ENCODE measurements around the gene POPDC3.
"Not testable (repeated sequence)": the region's sequence is repeated elsewhere in the genome, so short reads cannot be mapped to it uniquely, and the experiment has no call there.

POPDC3 gene, protein sequence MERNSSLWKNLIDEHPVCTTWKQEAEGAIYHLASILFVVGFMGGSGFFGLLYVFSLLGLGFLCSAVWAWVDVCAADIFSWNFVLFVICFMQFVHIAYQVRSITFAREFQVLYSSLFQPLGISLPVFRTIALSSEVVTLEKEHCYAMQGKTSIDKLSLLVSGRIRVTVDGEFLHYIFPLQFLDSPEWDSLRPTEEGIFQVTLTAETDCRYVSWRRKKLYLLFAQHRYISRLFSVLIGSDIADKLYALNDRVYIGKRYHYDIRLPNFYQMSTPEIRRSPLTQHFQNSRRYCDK

DNA sequence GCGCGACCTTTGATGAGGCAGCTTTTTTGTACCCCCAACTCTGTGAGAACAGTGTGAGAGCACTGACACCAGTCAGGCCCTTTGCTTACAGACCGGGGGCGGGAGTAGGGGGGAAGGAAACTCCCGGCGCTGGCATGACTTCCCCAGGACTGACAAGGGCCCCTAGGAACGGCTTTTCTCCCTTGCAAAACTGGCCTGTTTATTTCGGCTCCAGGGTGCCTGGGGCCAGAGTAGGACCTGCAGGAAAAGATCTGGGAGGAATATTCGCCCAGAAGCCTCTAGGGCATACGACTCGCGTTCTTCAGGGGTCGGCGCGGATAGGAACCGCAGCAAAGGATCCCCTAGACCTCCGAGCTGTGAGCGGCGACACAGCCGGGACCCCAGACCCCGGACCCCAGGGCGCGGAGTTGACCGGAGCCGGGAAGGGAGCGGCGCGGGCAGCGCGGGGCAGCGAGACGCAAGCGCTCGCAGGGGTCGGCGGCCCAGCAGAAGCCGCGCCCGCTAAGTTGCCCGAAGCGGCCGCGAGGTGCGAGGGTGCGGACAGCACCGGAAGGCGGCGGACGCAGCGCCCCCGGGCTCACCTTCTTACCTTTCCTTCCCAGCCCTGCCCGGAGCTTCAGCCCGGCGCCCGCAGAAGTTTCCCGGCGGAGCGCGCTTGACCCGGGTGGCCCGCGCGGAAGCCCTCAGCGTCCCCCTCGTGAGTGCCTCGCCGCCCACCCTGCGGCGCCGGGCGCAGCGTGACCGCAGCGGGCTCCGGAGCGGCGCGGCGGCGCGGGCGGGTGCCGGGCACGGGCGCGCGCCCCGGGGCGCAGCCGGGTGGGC is at the start of gene POPDC3:
TSS of gene POPDC3 (minus strand) at position 771 of the 822 bp plus-strand sequence. CDS start 18,105 bp downstream, outside the sequence.
- no peak for DNase-seq (ENCODE audit: low read depth in 2 of 2)

DNA sequence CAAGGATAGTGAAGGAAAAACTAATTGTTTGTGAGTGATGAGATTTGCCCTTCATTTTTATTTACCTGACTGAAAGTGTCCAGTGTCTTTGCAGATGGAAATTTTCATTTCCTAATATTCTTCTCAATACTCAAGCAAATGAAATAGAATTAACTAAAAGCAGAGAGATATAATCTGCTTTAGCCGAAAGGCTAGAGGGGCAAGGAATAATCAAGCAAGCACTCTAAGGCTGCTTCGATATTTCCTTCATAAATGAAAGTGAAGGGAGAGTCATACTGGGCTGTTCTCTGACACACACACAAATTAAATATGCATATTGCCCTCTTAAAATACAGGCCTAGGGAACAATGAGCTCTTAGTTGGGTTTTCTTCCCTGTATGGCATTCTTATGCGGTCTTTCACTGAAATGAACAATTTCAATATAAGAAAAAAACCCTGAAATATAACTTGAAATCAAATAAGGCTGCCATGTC is 47.5 kb upstream of the POPDC3 start:
- DNase-seq (ENCODE audit: low read depth in 2 of 2) = no peak

DNA sequence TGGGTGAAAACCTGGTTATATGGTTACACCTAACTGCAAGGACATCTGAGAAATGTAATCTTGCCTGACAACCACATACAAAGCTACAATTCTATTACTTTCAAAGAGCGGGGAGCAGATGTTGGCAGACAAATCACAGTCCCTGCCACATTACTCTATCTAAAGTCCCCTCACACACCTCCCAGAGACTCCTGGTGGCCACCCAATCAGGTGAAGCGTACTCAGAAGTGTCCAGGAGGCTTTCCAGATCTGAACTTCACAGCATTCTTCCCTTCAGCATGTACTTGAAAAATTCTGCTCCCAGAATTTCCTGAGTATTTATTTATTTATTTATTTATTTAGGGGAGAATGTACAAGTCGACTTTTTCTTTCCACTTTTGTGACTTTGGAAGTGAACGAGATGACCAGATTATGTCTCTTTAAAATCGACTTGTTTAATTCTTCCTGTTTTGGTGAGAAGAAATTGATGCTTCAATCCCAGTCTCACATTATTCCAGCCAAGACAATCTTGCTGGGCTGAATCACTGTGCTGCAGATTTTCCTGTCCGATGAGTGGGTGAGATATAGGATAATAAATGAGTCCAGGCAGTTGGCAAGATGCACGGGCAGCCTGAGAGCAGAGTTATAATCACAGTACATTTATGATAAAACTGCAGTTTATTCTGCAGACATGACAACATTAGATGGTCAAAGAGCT is 46.9 kb upstream of the POPDC3 start:
- no peak for DNase-seq (ENCODE audit: low read depth in 2 of 2)

DNA sequence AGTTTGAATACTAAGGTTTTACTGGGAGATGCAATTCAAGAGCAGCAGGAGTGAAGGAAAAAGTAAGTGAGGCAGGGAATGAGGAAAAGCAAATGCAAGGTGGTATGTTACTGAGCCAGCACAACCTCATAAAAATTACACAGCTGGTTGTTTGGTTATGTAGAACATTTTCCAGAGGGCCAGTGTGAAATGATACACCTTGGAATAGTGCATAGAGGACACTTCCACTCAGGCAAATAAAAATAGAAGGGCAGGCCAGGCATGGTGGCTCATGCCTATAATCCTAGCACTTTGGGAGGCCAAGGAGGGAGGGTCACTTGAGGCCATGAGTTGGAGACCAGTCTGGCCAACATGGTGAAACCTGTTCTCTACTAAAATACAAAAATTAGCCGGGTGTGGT is 43.4 kb upstream of the POPDC3 start:
- no peak for DNase-seq (ENCODE audit: low read depth in 2 of 2)

DNA sequence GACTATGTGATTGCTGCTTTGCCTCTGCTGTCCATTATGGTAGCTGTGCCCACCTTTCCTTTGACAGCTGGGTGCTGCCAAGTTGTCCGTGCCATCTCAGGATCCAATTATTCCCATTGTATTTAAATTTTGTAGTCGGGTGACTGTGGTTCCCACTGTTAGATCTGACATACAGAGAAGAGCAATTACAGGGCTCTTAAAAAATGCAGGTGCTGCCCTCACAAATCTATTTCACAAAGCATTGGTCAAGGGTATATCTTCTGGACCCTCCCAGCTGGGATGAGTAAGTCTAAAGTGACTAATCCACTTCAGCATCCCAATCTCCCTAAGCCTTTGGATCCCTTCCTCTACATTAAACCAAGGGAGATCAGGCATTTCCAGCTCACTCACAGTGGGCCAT is 41.4 kb upstream of the POPDC3 start:
- not testable (repeated sequence) for DNase-seq (ENCODE audit: low read depth in 2 of 2)

DNA sequence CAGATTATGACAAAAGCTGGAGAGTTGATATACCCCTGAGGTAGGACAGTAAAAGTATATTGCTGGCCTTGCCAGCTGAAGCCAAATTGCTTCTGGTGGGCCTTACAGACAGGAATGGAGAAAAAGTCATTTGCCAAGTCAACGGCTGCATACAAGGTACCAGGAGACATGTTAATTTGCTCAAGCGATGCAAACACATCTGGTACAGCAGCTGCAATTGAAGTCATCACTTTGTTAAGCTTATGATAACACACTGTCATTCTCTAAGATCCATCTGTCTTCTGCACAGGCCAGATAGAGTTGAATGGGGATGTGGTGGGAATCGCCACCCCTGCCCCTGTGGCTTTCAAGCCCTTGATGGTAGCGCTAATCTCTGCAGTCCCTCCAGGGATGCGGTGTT is 40.4 kb upstream of the POPDC3 start:
- DNase-seq (ENCODE audit: low read depth in 2 of 2) = no peak

DNA sequence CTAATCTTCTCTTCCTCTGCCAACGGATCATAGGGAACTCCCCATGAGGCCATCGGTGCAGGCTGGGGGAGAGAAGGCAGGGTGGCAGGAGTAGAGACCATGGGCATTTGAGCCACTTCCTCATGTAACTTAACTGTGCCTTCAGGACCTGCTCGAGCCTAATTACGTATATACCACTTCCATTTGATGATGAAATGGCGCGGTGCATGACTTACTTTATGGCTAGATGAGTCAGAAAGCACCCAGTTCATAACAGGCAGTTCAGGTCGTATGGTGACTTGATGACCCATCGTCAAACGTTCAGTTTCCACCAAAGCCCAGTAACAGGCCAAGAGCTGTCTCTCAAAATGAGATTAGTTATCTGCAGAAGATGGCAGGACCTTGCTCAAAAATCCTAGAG is 39.4 kb upstream of the POPDC3 start:
- DNase-seq (ENCODE audit: low read depth in 2 of 2) = not testable (repeated sequence)

DNA sequence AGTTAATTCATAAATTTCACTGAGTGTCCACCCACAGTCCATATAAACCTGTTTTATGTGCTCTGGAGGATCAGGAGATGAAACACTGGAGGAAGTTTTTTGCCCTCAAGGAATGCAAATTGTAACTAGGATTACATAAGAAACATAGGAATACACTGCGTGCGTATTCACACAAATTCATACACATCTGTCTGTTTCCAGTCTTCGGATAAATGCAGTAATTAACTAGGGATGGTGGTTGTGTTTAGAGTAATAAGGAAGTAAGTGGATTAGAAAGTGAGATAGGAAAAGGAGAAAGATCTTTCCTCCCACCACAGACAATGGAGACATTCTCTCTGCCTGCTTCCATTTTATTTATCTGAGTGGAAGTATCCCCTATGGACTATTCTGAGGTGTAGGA is 35.7 kb upstream of the POPDC3 start:
- DNase-seq (ENCODE audit: low read depth in 2 of 2) = no peak

DNA sequence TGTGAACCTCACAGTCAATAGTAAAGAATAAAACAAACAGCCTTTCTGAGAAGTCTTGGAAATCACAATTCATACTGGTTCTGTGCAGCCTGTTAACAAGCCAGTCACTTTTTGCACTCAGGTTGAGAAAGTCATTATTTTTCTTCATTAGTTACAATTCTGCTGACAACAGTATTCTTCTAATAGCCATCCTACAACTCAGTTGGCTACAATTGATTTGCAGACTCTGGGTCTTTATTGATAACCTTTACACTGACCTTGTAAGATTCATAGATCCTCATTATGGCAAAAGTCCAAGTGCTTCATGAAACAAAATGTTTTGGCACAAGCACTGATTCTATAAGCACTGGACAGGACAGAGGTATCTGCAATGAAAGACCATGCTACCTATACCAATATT is 34.9 kb upstream of the POPDC3 start:
- DNase-seq (ENCODE audit: low read depth in 2 of 2) = no peak

DNA sequence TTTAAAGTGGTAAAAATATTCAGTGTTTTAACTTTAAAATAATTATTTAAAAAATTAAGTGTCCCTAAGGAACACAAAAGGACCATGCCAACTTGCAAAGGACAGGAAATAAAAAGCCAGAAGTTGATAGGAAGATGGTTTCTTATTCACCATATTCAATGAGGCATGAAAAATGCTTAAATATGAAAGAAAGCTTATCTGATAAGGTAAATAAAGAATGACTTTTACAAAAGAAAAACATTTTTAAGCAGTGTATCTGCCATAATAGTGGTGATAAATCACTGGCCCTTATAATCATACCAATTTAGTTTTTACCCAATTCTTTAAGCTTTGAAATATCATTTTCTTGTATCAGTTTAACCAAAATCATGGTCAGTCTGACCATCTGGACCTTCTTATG is 33.5 kb upstream of the POPDC3 start:
- DNase-seq (ENCODE audit: low read depth in 2 of 2) = no peak

DNA sequence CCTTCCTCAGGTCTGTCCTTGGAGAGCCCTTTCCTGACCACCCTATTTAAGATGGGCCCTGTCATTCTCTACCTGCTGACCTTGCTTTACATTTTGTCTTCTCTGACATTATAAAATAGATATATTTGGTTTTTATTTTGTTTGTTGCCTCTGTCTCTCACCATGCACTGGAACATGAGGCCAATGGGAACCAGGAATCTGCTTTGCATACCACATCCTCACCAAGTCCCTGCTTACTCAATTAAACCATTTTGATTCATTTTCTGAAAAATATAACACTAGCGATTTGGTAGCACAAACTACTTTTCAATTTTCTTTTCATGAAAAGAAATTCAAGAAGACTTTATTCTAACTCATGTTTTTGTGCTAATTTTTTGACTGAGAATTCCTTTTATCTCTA is 32.8 kb upstream of the POPDC3 start:
- DNase-seq (ENCODE audit: low read depth in 2 of 2) = no peak

DNA sequence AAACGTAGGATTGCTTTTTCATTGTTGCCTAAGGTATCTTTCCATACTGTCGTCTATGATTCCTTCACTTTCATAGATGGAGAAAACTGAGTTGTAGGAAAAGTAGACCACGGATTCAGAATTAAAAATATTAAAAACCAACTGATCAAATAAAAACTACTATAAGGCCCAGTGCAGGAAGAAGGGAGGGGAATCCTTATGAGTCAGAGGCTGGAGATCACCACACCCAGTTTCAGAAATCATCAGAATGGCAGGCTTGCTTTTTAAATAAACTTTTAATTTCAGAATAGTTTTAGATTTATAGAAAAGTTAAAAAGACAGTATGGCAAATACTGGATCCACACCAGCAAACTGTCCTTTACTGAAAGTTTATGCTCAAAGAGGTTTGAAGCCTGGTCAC is 32.0 kb upstream of the POPDC3 start:
- no peak for DNase-seq (ENCODE audit: low read depth in 2 of 2)

DNA sequence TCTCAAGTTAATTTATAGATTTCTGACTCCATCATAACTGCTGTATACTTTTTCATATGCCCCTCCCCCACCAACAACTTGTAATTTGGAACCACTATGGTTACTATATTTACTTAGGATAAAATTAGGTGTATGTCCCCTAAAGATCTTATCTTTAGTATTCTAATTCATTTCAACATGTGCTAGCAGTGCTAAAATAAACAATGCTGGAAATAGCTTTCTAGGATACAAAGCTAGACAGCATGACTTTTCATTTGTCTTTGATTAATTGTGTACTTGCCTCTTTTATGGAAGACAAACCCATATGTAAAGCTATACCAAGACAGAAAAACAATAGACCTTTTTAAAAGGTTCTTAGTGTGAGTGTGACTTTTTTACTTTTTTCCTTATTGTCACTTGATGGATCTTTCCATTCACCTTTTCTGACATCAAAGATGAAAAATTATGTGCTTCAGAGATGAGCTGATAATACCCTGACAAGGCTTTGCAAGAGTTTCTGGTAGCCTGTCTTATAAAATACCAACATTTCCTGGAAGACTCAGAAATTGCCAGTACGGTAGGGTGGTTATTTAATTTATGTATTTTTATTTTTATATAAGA is 31.2 kb upstream of the POPDC3 start:
- DNase-seq (ENCODE audit: low read depth in 2 of 2) = no peak

DNA sequence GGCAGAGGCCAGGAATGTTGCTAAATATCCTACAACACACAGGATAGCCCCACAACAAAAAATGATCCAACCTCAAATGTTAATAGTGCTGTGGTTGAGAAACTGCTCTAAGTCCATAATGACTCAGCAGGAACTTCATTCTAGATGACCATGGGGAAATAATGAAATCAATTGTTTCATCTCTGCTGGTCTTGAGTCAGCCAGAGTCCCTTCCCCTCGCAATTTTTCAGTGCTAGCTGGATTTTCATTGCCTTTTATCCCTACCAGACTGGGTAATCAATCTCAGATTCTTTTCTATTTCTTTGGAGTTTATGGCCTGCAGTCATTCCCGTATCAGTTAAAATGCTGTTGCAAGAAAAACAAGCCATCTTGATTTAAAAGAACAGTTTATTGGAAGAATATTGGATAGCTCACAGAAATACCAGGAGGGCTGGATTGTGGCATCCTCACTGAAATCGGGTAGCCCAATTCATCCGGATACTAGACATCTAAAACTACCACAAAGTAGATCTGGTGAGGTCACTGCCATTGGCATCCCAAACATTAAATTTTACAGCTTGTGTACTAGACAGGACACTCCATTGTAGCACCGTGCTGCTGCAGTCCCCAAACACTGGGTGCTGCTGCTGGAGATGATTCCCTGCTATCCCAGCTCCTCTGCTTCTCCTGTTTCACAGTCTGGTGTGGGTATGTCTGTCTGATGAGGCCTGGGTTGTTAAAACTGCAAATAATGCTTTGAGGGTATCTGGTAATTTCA is 30.3 kb upstream of the POPDC3 start:
- no peak for DNase-seq (ENCODE audit: low read depth in 2 of 2)

DNA sequence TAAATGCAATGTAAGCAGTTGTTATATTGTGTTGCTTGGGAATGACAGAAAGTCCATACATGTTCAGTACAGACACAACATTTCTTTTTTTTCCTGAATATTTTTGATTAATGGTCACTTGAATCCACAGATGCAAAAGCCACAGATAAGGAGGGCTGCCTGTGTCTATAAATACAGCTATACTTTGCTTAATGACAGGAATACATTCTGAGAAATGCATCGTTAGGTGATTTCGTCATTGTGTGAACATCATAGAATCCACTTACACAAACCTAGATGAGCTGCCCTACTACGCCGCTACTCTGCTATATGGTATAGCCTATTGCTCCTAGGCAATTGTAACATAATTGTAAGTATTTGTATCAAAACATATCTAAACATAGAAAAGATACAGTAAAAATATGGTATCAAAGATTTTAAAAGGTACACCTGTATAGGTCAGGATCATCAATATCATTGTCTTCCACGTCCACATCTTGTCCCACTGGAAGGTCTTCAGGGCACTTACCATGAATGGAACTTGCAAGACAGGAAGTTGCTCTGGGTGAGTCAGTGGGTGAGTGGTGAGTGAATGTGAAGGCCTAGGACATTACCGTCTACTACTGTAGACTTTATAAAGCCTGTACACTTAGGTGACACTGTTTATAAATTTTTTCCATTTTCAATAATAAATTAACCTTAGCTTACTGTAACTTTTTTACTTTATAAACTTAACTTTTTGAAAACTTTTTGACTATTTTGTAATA is 27.9 kb upstream of the POPDC3 start:
- no peak for DNase-seq (ENCODE audit: low read depth in 2 of 2)

DNA sequence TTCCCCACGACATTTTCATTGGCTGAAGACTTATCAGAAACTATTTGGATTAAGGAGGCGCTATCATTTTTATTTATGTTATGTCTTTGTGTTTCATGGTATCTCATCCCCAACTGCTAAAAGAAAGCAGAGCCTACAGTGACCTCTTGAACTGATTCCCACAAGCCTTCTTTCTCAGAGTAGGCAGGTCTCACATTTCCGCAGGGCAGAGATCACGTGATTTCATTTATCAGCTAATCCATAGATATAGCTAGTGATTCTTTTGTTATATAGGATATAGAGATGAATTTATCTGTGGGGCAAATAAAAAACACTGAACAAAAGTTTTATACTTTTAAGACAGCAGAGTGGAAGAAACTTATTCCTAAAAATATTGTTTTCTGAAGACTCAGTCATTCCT is 25.0 kb upstream of the POPDC3 start:
- DNase-seq (ENCODE audit: low read depth in 2 of 2) = no peak

DNA sequence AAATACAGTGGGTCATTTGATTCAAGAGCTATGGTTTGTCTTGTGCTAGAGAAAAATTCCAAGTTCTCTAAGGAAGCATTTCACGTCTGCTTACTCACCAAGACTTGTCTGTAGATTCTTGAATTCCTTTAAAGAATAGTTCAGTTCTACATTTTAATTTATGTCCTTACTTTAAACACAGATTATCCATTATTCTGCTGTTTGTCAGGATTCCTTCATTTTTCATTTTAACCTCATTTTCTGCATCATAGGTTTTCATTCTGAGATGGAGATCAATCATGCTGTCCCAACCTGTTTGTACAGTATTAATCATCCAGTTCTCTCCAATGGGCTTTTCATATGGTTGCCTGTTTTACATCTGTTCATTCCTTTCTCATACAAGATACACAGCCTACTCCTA is 24.5 kb upstream of the POPDC3 start:
- no peak for DNase-seq (ENCODE audit: low read depth in 2 of 2)

DNA sequence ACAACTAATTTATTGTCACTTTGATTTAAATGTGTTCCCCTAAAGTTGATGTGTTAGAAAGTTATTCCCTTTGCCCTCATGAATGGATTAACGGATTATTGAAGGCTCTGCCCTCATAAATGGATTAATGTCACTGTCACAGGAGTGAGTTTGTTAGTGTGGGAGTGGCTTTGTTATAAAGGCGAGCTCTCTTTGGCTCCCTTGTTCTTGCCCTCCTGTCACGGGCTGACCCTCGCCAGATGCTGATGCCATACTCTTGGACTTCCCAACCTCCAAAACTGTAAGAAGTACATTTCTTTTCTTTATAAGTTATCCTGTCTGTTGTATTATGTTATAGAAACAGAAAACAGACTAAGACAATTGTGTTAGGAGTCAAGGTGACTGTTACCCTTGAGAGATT is 22.7 kb upstream of the POPDC3 start:
- DNase-seq (ENCODE audit: low read depth in 2 of 2) = no peak

DNA sequence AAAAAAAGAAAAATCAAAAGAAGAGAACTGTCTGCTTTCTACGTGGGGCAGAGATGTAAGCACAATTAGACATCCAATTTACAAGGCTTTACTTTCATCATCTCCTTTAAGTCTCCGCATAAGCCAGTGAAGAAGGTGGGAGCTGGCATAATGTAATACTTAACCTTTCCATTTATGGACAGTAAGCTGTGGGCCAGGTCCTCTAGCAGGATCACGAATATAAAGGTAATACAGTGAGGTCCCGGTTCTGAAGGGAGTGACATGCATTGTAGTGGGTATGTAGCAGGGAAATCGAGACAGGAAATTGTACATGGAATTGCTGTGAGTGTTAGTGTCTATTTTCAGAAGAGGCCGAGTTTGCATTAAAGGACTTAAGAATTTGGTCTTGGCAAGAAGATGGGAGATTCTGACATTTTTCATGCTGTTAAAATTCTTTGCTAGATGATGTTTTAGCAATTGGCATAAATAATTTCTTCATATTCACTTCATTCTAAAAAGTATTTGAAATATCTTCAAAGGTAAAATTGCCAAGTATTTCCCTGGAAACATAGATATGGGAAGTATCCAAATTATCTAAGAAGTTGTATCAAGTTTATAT is 20.4 kb upstream of the POPDC3 start:
- no peak for DNase-seq (ENCODE audit: low read depth in 2 of 2)

DNA sequence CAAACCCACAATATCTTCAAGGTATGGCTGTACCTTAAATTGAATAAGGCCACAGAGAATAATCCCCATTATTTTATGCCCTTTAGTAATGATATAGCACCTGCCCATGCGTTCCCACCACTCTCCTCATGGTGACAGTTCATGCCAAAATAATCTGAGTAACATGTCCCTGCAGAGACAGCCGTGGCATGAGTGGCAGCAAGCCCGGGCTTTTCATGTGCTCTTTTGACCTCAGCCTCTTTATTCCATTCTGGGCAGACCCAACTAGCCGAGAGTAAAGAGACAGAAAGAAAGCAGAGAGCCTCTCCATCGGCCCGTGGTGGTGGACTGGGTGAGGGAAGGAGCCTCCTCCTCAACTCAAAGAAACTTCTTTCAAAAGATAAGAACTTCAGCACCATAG is 19.9 kb upstream of the POPDC3 start:
- no peak for DNase-seq (ENCODE audit: low read depth in 2 of 2)
